A673 (cell line): ENCODE data around the gene REV3L. TPM values are rescaled to one million over a fixed set of nuclear protein-coding genes. Genes with fewer than 3 reads are reported as not detected.

ENCODE experiments used
- BruUV-seq: library from RNA; stranded (reverse); fragments of 400-500 nt; replicated peaks from 2 replicates; lab custom pipeline; 2021; lab: Mats Ljungman, UMichigan
- CTCF ChIA-PET: fragments of 300-600 bp; sonication (Branson Sonifier 250); formaldehyde crosslinking; loops from one replicate; lab custom pipeline; 2022; ENCODE audit warnings: antibody characterized with exemption; lab: Charles Lee
- POLR2A ChIA-PET: fragments of 300-600 bp; sonication (Branson Sonifier 250); formaldehyde crosslinking; loops from one replicate; lab custom pipeline; 2022; ENCODE audit warnings: antibody characterized with exemption; ENCODE audit not compliant: low non-redundant PET; lab: Charles Lee
- DNase-seq: peaks from one replicate; pipeline ENCODE4 v3.0.0-alpha.2; 2015; ENCODE audit warnings: low spot score
- H3K27ac ChIP-seq: fragments of 200-600 bp; sonication (generic); 2 replicates; pipeline ENCODE4 v1.5.1; 2016; ENCODE audit warnings: mixed run types, low read depth, mild to moderate bottlenecking, mixed read lengths, antibody characterized with exemption, low read length; ENCODE audit not compliant: poor library complexity, severe bottlenecking
- H3K27me3 ChIP-seq: fragments of 200-600 bp; sonication (generic); replicated peaks from 2 replicates; pipeline ENCODE4 v1.6.1; 2017; ENCODE audit warnings: mixed run types, low read depth, mild to moderate bottlenecking, mixed read lengths, antibody characterized with exemption, low read length; ENCODE audit not compliant: insufficient read depth, poor library complexity
- H3K36me3 ChIP-seq: fragments of 200-600 bp; sonication (generic); 2 replicates; pipeline ENCODE4 v1.6.1; 2016; ENCODE audit warnings: mixed run types, mild to moderate bottlenecking, mixed read lengths, antibody characterized with exemption, low read length; ENCODE audit not compliant: insufficient read depth, poor library complexity, severe bottlenecking
- H3K4me1 ChIP-seq: fragments of 200-600 bp; sonication (generic); 2 replicates; pipeline ENCODE4 v1.6.1; 2017; ENCODE audit warnings: mixed run types, mild to moderate bottlenecking, mixed read lengths, antibody characterized with exemption, low read length; ENCODE audit not compliant: insufficient read depth, poor library complexity, severe bottlenecking
- H3K4me3 ChIP-seq: fragments of 200-600 bp; sonication (generic); 2 replicates; pipeline ENCODE4 v1.5.1; 2016; ENCODE audit warnings: low read depth, mixed run types, mild to moderate bottlenecking, mixed read lengths, low read length; ENCODE audit not compliant: poor library complexity, severe bottlenecking
- H3K9me3 ChIP-seq: fragments of 200-600 bp; sonication (generic); 2 replicates; pipeline ENCODE4 v1.6.1; 2016; ENCODE audit warnings: mixed run types, low read depth, mild to moderate bottlenecking, mixed read lengths, antibody characterized with exemption, low read length; ENCODE audit not compliant: poor library complexity, severe bottlenecking
- EZH2 ChIP-seq: fragments of 200-600 bp; sonication (generic); IDR thresholded peaks from 2 replicates; pipeline ENCODE4 v1.6.1; 2017; ENCODE audit warnings: borderline replicate concordance, low read depth, mild to moderate bottlenecking, mixed read lengths, antibody characterized with exemption, low read length; ENCODE audit not compliant: poor library complexity, severe bottlenecking
- intact Hi-C: fragments of 100-400 bp; cut with micrococcal nuclease; formaldehyde crosslinking; loops from one replicate; pipeline ENCODE4 v1.10.0; 2022; ENCODE audit not compliant: unreplicated experiment
- total RNA-seq: library from RNA; stranded (reverse); gene quantifications from 2 replicates; pipeline ENCODE4 v1.2.3, GENCODE V29; 2021
- TF ChIP-seq, protein P1 (sequence below): fragments of 300-800, 200-600 bp; sonication (generic); conservative IDR thresholded peaks from 2 replicates; pipeline ENCODE4 v1.5.1; 2017; ENCODE audit warnings: low read depth, mild to moderate bottlenecking, antibody characterized with exemption, low read length, moderate library complexity, mixed read lengths

The REV3L gene
- total RNA-seq, 1 experiment from 2014 or later = 24.0 TPM

DNA sequence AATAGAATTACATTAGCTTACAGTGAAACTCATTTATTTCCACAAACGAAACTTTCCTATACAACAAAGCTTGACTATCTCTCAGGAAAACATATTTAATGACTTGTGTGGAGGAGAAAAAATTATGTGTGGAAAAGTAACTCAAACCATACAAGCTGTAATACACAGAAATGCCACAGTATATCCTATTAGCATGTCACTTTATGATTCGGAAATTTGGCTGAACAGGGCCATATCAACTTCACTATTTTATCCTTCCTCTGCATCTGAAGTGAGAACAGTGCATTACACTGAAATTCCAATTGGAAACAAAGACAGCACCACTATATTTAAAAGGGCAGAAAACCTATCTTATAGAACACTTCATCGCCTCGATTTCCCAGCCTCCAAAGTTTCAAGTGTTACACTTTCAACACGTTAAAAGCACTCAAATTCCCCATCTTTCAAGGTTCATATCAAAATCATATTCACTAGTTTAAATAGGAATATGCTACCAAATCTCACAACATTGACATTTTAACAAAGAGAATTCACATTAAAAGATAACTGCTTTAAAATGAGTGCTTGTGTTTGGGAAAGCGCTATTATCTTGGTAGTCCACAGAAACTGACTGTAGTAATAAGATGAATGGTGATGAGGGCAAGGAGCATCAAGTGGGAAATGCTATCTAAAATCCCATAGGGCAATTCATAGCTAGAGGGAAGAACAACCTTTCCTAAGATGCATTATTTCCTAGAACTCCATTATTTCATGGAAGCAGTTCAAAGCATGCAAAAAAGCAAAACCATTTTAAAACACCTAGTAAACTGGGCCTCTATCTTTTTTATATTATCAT, 1.8 kb downstream of the REV3L start:
- BruUV-seq = TSS peak; percentile 37
- CTCF ChIA-PET = no interaction called here
- intact Hi-C loops = loop anchor here (5.0 to 10.0 kb wide), 5 partner anchors 91 to 561 kb away; partner anchors contain the start of gene TRAF3IP2
- Histone ChIP-seq H3K27me3 (no peaks in the 10 kb centered on the region), H3K27ac (peak overlapping the region; percentile 97), H3K4me3 (peak overlapping the region; percentile 82), H3K4me1 (peaks cover 59% of the 10 kb centered on the region), H3K9me3 (peaks cover under 1% of the 10 kb centered on the region), H3K36me3 (peaks cover under 1% of the 10 kb centered on the region)
- TF ChIP-seq, protein P1, sequence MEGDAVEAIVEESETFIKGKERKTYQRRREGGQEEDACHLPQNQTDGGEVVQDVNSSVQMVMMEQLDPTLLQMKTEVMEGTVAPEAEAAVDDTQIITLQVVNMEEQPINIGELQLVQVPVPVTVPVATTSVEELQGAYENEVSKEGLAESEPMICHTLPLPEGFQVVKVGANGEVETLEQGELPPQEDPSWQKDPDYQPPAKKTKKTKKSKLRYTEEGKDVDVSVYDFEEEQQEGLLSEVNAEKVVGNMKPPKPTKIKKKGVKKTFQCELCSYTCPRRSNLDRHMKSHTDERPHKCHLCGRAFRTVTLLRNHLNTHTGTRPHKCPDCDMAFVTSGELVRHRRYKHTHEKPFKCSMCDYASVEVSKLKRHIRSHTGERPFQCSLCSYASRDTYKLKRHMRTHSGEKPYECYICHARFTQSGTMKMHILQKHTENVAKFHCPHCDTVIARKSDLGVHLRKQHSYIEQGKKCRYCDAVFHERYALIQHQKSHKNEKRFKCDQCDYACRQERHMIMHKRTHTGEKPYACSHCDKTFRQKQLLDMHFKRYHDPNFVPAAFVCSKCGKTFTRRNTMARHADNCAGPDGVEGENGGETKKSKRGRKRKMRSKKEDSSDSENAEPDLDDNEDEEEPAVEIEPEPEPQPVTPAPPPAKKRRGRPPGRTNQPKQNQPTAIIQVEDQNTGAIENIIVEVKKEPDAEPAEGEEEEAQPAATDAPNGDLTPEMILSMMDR = no peak
- TF ChIP-seq EZH2 = no peak
- POLR2A ChIA-PET = interaction anchor here (0.6 kb wide), 1 partner anchor 97 kb away, joined by 4 read pairs; no protein-coding TSS in a partner anchor
- DNase-seq = no peak

DNA sequence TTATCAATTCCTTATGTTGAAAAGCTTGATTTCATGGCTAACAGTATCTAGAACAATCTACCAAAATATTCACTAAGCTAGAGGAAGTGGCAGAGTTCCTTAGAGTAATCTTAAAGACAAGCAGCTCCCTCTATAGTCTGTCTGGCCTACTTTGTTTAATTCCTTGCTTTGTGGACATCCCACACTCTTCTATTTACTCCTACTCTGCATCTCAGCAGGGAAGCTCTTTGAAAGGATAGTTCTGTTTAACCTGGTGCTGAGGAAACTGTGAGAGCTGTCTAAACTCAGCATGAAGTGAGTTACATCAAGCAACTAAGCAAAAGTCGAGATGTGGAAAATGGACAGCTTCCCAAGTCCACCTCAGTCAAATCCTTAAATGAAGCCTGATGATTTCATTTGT, 4.3 kb downstream of the REV3L start:
- Histone ChIP-seq H3K4me3 (no peak overlapping the region), H3K4me1 (peaks cover 45% of the 10 kb centered on the region), H3K9me3 (no peaks in the 10 kb centered on the region), H3K36me3 (no peaks in the 10 kb centered on the region), H3K27ac (peak overlapping the region; percentile 29), H3K27me3 (no peaks in the 10 kb centered on the region)
- CTCF ChIA-PET = interaction anchor here (0.5 to 1.5 kb wide), 8 partner anchors 89 to 467 kb away, joined by 3 to 13 read pairs (median 5); a partner anchor contains a TSS
- peak; percentile 88 for DNase-seq
- intact Hi-C loops = loop anchor here (5.0 kb wide), 1 partner anchor 116 kb away; no protein-coding TSS in a partner anchor
- POLR2A ChIA-PET = interaction anchor here (0.6 kb wide), 1 partner anchor 160 kb away, joined by 3 read pairs; no protein-coding TSS in a partner anchor
- BruUV-seq = no TSS peak
- TF ChIP-seq EZH2 = no peak
- TF ChIP-seq, protein P1 = peak; percentile 65

DNA sequence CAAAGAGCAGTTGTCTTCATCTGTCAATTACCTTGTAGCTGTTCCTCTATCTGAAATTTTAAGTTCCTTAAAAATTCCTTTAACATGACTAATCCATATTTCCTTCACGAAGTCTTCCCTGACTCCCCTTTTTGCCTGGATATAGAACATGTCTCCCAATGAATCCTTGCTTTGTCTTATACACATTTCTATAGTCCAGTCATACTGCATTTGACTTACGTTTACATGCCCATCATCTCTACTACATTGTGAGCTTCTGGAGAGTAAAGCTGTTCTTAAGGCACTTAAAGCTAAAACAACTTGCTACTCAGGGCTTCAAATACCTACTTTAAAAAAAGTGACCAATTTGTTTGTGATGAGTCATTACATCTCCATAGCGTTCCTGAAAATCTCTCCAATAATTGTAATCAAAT, 4.9 kb downstream of the REV3L start:
- peaks cover 45% of the 10 kb centered on the region for H3K4me1 ChIP-seq
- intact Hi-C loops = loop anchor here (5.0 kb wide), 1 partner anchor 116 kb away; no protein-coding TSS in a partner anchor
- ChIA-PET POLR2A (interaction anchor here (0.6 kb wide), 1 partner anchor 161 kb away, joined by 3 read pairs; no protein-coding TSS in a partner anchor), CTCF (interaction anchor here (0.7 to 1.5 kb wide), 4 partner anchors 116 to 467 kb away, joined by 3 to 13 read pairs (median 8); a partner anchor contains a TSS)
- no peaks in the 10 kb centered on the region for H3K9me3 ChIP-seq
- no peaks in the 10 kb centered on the region for H3K36me3 ChIP-seq
- H3K27ac ChIP-seq = peak overlapping the region; percentile 9
- no peak for TF ChIP-seq EZH2
- TF ChIP-seq, protein P1 = no peak
- no peak for DNase-seq
- H3K27me3 ChIP-seq = no peaks in the 10 kb centered on the region
- H3K4me3 ChIP-seq = no peak overlapping the region
- BruUV-seq = no TSS peak
